Epithelial cell of esophagus (primary cell): ENCODE measurements around the gene TNFRSF4.

Experiments
- DNase-seq: peaks from one replicate; pipeline ENCODE4 v3.0.0; 2010; ENCODE audit warnings: low read depth
- H3K4me3 ChIP-seq: 2 replicates; pipeline ENCODE4 v1.5.1; 2011; ENCODE audit warnings: mild to moderate bottlenecking, low read length, control low read depth
- CTCF ChIP-seq: IDR thresholded peaks from 2 replicates; pipeline ENCODE4 v1.5.1; 2011; ENCODE audit warnings: low read depth, mild to moderate bottlenecking, low read length, control low read depth, inconsistent platforms; ENCODE audit not compliant: insufficient read depth; ENCODE audit errors: missing control alignments

The TNFRSF4 gene

GRCh38 chr1:1175221-1176062, 38.5 kb downstream of the TNFRSF4 start:
- DNase-seq, result no peak
- no peak for TF ChIP-seq CTCF
- no peak overlapping the region for H3K4me3 ChIP-seq

- TF ChIP-seq CTCF, result no peak
- no peak for DNase-seq
- no peak within 1 kb of the TSS for H3K4me3 ChIP-seq
Observed at GRCh38 chr1:1173793-1174415, 40.0 kb downstream of the TNFRSF4 start, which contains the start of gene TTLL10. Gene TTLL10, plus strand, starts transcription at chr1:1173880. Its CDS starts 5,336 bp downstream, at chr1:1179216.

DNA sequence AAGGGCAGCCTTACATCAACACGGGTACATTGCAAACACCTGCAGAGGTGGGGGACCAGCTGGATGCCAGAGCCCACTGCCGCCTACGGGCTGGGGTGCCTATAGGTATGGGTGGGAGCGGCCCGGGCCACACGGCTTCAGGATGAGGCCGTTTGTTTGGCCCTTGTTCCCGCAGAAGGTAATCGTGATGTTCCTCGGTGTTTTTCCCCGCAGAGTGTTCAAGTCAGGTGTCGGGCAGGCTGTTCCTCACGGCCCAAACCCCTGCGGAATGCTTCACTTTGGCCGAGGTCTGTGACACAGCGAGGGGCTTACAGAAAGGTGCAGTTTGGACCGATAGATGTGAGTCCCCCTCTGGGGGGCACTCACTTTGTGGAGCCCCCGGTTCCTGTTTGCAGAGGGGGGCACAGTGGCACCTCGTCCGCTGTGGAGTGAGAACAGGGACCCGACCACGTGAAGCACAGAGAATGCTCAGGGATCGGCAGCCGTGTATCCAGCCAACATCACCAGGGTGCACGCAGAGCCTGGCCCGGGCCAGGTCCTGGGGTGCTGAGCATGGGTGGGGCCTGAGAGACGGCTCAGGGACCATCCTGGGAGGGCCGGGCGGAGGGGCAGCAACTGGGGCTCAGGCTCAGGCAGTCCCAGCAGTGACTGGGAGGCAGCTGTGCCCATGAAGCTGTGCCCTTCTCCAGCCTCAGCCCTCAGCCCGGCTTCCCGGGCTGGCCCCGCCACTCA, 40.7 kb downstream of the TNFRSF4 start:
- TF ChIP-seq CTCF, result no peak
- H3K4me3 ChIP-seq, result no peak overlapping the region
- DNase-seq, result no peak

DNA sequence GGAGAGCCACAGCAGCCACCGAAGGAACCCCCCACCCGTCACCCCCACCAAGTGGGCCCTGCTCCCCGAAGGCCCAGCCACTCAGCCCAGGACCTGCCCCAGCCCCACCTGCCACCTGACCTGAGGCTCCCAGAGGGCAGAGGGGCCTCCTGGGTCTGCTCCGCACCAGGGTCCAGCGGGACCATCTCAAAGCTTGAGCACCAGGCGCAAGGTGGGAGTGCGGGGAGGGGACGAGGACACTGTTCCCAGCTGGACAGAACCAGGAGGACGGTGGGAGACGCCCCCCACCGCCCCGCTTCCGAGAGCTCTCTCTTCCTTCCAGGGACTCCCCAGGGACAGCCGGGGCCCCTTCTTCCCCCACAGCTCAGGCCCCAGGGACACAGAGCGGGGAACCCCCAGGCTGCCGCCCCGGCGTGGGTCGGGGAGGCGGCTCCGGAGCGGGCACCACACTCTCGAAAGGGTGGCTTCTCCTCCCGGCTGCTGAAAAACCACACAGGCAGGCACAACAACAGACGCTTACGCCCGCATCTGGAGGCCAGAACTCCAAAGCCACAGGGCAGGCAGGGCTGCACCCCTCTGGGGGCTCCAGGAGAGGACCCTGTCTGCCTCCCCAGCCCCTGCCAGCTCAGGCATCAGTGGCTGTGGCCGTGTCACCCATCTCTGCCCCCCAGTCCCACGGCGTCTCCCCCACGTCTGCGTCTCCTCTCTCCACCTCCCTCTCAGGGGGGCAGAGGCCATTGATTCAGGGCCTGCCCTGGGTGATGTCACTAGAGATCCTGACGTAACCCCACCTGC, 42.2 kb downstream of the TNFRSF4 start:
- no peak for DNase-seq
- H3K4me3 ChIP-seq, result no peak overlapping the region
- TF ChIP-seq CTCF, result no peak

DNA sequence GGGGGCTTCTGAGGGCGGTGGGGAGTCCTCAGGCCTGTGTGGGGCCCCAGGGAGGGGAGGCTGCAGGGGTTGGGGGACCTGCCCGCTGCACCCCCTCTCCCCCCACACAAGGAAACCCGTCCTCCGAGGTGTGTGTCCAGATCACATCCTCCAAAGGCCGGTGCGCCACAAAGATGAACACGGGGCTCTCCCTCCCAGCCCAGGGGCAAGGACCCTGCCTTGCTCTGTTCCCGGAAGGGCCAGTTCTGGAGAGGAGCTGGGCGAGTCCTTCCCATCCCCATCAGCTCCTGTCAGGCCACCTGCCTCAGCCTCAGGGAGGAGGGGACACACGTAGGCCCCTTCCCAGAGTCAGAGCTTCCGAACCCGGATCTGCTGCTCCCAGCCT, 42.8 kb downstream of the TNFRSF4 start:
- DNase-seq, result no peak
- H3K4me3 ChIP-seq, result no peak overlapping the region
- no peak for TF ChIP-seq CTCF
